Measurements from ENCODE around the gene C16orf96. TPM values are rescaled to one million over a fixed set of nuclear protein-coding genes. Genes with fewer than 3 reads are reported as not detected.
A peak's percentile ranks its signal among the peaks of the same experiment; 100 is the strongest.

Gene C16orf96
- total RNA-seq, 1 experiment from 2014 or later = 1.3 TPM

- CTCF ChIA-PET = interaction anchor here (0.5 to 2.8 kb wide), 53 partner anchors 8 to 1811 kb away, joined by 3 to 34 read pairs (median 5); partner anchors contain the start of genes ANKS3, DNAAF8, MGRN1 and NUDT16L1
- Mint-ChIP-seq H3K27me3 (ENCODE audit: low read depth) (no peaks in the 10 kb centered on the region; the same call in 1 of the 2 replicates), H3K4me3 (no peak overlapping the region), H3K9me3 (no peaks in the 10 kb centered on the region), H3K4me1 (no peaks in the 10 kb centered on the region), H3K27ac (peak overlapping the region; percentile 57; the same call in 1 of the 2 replicates), H3K36me3 (peaks cover 15% of the 10 kb centered on the region)
- no peak for DNase-seq (ENCODE audit: low spot score)
- POLR2A ChIA-PET = interaction anchor here (1.0 to 1.4 kb wide), 3 partner anchors 33 to 64 kb away, joined by 3 to 4 read pairs (median 4); no protein-coding TSS in a partner anchor
- no peak for ATAC-seq
- TF ChIP-seq IRF2 (CRISPR knock-in tag; IDR thresholded peaks at IDR 0.05; ENCODE audit: borderline replicate concordance, low read depth) (no peak), PRRX2 (CRISPR knock-in tag; IDR thresholded peaks at IDR 0.05) (no peak), GRHL2 (CRISPR knock-in tag; IDR thresholded peaks at IDR 0.05; ENCODE audit: insufficient replicate concordance, severe bottlenecking) (no peak), NR1H2 (CRISPR knock-in tag; IDR thresholded peaks at IDR 0.05) (no peak), TCF7 (CRISPR knock-in tag; IDR thresholded peaks at IDR 0.05; ENCODE audit: low read depth) (no peak), SMAD3 (CRISPR knock-in tag; IDR thresholded peaks at IDR 0.05; ENCODE audit: borderline replicate concordance) (no peak), NFYB (CRISPR knock-in tag; conservative IDR thresholded peaks at IDR 0.05; ENCODE audit: low read depth) (no peak), ZNF671 (CRISPR knock-in tag; IDR thresholded peaks at IDR 0.05) (no peak), ZNF232 (CRISPR knock-in tag; IDR thresholded peaks at IDR 0.05) (no peak), ETV6 (CRISPR knock-in tag; IDR thresholded peaks at IDR 0.05) (no peak), PRDM15 (CRISPR knock-in tag; IDR thresholded peaks at IDR 0.05) (no peak), ATF1 (CRISPR knock-in tag; IDR thresholded peaks at IDR 0.05) (no peak), GABPB1 (CRISPR knock-in tag; IDR thresholded peaks at IDR 0.05) (no peak), RORB (CRISPR knock-in tag; IDR thresholded peaks at IDR 0.05) (no peak), ZNF416 (CRISPR knock-in tag; IDR thresholded peaks at IDR 0.05) (no peak)
- TF ChIP-seq, protein P1, sequence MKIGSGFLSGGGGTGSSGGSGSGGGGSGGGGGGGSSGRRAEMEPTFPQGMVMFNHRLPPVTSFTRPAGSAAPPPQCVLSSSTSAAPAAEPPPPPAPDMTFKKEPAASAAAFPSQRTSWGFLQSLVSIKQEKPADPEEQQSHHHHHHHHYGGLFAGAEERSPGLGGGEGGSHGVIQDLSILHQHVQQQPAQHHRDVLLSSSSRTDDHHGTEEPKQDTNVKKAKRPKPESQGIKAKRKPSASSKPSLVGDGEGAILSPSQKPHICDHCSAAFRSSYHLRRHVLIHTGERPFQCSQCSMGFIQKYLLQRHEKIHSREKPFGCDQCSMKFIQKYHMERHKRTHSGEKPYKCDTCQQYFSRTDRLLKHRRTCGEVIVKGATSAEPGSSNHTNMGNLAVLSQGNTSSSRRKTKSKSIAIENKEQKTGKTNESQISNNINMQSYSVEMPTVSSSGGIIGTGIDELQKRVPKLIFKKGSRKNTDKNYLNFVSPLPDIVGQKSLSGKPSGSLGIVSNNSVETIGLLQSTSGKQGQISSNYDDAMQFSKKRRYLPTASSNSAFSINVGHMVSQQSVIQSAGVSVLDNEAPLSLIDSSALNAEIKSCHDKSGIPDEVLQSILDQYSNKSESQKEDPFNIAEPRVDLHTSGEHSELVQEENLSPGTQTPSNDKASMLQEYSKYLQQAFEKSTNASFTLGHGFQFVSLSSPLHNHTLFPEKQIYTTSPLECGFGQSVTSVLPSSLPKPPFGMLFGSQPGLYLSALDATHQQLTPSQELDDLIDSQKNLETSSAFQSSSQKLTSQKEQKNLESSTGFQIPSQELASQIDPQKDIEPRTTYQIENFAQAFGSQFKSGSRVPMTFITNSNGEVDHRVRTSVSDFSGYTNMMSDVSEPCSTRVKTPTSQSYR (CRISPR knock-in tag; IDR thresholded peaks at IDR 0.05) = no peak
- TF ChIP-seq, protein P2, sequence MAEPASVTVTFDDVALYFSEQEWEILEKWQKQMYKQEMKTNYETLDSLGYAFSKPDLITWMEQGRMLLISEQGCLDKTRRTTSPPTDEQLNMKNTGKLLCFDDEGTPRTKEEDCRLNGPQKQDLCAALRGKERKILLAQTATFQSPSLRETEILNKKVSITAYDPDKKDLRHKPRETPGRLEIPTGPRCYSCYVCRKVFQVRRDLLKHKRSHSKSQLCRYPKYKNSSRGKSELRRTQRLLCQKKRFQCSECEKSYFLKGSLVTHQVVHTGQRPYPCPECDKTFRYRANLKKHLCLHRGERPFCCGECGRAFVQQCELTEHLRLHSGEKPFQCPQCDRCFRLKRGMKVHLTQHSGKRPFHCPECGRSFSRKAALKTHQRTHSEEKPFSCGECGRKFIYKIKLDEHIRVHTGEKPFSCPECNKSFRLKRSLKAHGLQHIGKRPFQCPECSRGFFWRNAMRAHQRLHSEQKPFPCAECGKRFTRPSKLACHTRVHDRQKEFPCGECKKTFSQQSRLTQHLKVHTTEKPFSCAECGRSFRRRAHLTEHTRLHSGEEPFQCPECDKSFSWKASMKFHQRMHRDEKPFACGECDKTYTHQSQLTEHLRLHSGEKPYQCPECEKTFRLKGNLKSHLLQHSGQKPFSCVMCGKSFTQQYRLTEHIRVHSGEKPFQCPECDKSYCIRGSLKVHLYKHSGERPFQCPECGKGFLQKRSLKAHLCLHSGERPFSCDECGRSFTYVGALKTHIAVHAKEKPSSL (CRISPR knock-in tag; conservative IDR thresholded peaks at IDR 0.05) = no peak
- TF ChIP-seq, protein P3, sequence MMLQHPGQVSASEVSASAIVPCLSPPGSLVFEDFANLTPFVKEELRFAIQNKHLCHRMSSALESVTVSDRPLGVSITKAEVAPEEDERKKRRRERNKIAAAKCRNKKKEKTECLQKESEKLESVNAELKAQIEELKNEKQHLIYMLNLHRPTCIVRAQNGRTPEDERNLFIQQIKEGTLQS (CRISPR knock-in tag; conservative IDR thresholded peaks at IDR 0.05) = no peak
Measured at GRCh38 chr16:4649744-4650442, 93.8 kb downstream of the C16orf96 start.

Other genes starting within 250 kb of the C16orf96 start
- gene GLIS2, start 240.3 kb upstream of the C16orf96 start, total RNA-seq (2021) = 19.5 to 23.0 TPM (median 20.1 TPM) in 3 replicates
- gene PAM16, start 205.0 kb upstream of the C16orf96 start, total RNA-seq (2021) = 87.2 to 93.7 TPM (median 88.9 TPM) in 3 replicates
- gene VASN, start 184.5 kb upstream of the C16orf96 start, total RNA-seq (2021) = 8.0 to 9.1 TPM (median 8.3 TPM) in 3 replicates
- 36.7 to 45.5 TPM (median 38.6 TPM) in 3 replicates for gene CORO7, start 139.7 kb upstream of the C16orf96 start, total RNA-seq (2021)
- 54.8 to 64.1 TPM (median 56.0 TPM) in 3 replicates for gene DNAJA3, start 130.5 kb upstream of the C16orf96 start, total RNA-seq (2021)
- gene NMRAL1, start 81.7 kb upstream of the C16orf96 start, total RNA-seq (2021) = 68.1 to 77.6 TPM (median 69.5 TPM) in 3 replicates
- gene HMOX2, start 79.9 kb upstream of the C16orf96 start, total RNA-seq (2021) = 29.5 to 42.6 TPM (median 31.1 TPM) in 3 replicates
- 68.9 to 79.2 TPM (median 78.9 TPM) in 3 replicates for gene CDIP1, start 17.6 kb upstream of the C16orf96 start, total RNA-seq (2021)
- 56.8 to 59.5 TPM (median 59.0 TPM) in 3 replicates for gene UBALD1, start 58.5 kb downstream of the C16orf96 start, total RNA-seq (2021)
- gene MGRN1, start 68.5 kb downstream of the C16orf96 start, total RNA-seq (2021) = 79.4 to 88.8 TPM (median 80.7 TPM) in 3 replicates
- 41.8 to 45.8 TPM (median 42.0 TPM) in 3 replicates for gene NUDT16L1, start 137.2 kb downstream of the C16orf96 start, total RNA-seq (2021)
- 28.6 to 35.6 TPM (median 31.5 TPM) in 3 replicates for gene ANKS3, start 177.9 kb downstream of the C16orf96 start, total RNA-seq (2021)
- 0.09 to 0.41 TPM (median 0.14 TPM) in 3 replicates for gene DNAAF8, start 178.2 kb downstream of the C16orf96 start, total RNA-seq (2021)
- gene ZNF500, start 210.8 kb downstream of the C16orf96 start, total RNA-seq (2021) = 14.3 to 19.9 TPM (median 15.5 TPM) in 3 replicates
- gene SEPTIN12, start 232.0 kb downstream of the C16orf96 start, total RNA-seq (2021) = not detected in 3 replicates
- 1.9 TPM in 1 of 3 replicates, not detected in the others for gene SMIM22, start 239.0 kb downstream of the C16orf96 start, total RNA-seq (2021)
- 25.0 to 32.1 TPM (median 31.1 TPM) in 3 replicates for gene ROGDI, start 246.3 kb downstream of the C16orf96 start, total RNA-seq (2021)

Measured in WTC11 (cell line).